OCI-LY1 (cell line): Measurements from ENCODE around the gene NUDT21.

Experiments
- EZH2 ChIP-seq: fragments of 200-600 bp; sonication (generic), shearing (Covaris generic); IDR thresholded peaks from 2 replicates; pipeline ENCODE4 v1.8.0; 2017; ENCODE audit warnings: borderline replicate concordance, mixed run types, mild to moderate bottlenecking, antibody characterized with exemption, low read length, moderate library complexity, mixed read lengths
- TF ChIP-seq, protein P1 (sequence below): fragments of 200-600 bp; sonication (generic), shearing (Covaris generic); IDR thresholded peaks from 2 replicates; pipeline ENCODE4 v1.5.1; 2017; ENCODE audit warnings: mild to moderate bottlenecking, antibody characterized with exemption, low read length, moderate library complexity, mixed read lengths

DNA sequence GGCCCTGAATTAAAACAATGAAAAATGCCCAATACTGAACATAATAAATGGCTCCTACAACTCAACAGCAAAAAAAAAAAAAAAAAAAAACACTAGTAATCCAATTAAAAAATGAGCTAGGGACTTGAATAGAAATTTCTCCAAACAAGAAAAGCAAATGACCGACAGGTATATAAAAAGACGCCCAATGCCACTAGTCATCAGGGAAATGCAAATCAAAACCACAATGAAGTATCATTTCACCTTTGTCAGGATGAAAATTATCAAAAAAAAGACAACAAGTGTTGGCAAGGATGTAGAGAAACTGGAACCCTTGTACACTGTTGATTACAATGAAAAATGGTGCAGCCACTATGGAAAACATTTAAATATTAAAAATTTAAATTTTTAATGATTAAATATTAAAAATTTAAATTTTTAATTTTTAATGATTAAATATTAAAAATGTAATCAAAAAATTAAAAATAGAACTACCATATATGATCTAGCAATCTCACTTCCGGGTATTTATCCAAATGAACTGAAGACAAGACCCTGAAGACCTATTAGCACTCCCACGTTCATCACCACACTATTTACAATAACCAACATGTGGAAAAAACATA, 40.6 kb upstream of the NUDT21 start:
- TF ChIP-seq, protein P1, sequence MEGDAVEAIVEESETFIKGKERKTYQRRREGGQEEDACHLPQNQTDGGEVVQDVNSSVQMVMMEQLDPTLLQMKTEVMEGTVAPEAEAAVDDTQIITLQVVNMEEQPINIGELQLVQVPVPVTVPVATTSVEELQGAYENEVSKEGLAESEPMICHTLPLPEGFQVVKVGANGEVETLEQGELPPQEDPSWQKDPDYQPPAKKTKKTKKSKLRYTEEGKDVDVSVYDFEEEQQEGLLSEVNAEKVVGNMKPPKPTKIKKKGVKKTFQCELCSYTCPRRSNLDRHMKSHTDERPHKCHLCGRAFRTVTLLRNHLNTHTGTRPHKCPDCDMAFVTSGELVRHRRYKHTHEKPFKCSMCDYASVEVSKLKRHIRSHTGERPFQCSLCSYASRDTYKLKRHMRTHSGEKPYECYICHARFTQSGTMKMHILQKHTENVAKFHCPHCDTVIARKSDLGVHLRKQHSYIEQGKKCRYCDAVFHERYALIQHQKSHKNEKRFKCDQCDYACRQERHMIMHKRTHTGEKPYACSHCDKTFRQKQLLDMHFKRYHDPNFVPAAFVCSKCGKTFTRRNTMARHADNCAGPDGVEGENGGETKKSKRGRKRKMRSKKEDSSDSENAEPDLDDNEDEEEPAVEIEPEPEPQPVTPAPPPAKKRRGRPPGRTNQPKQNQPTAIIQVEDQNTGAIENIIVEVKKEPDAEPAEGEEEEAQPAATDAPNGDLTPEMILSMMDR = no peak
- TF ChIP-seq EZH2 = no peak
